ENCODE measurements around the gene NTM.
A peak's percentile ranks its signal among the peaks of the same experiment; 100 is the strongest.

Gene NTM

GRCh38 chr11:131592152-131592551 is 221.7 kb downstream of the NTM start:
- H2BK120ac ChIP-seq (ENCODE audit: low read depth, low read length) = no peak overlapping the region
- no peak overlapping the region for H3K9ac ChIP-seq (ENCODE audit: low read length)
- H3K36me3 ChIP-seq (ENCODE audit: control insufficient read depth in 1 of 2, insufficient read depth in 2 of 2, low read depth in 1 of 2, low read length in 2 of 2) = no peaks in the 10 kb centered on the region
- H3K27me3 ChIP-seq (ENCODE audit: control insufficient read depth in 1 of 2, insufficient read depth in 1 of 2, low read length in 2 of 2) = peaks cover 5 to 40% of the 10 kb centered on the region in 2 experiments
- H2BK15ac ChIP-seq (ENCODE audit: low read depth, poor library complexity, severe bottlenecking) = no peak overlapping the region
- no peak for DNase-seq
- H2AFZ ChIP-seq (ENCODE audit: low read depth, low read length) = no peak overlapping the region
- no peak overlapping the region for H3K4ac ChIP-seq (ENCODE audit: low read depth in 1 of 2, low read length in 2 of 2)
- no peak overlapping the region for H2BK5ac ChIP-seq (ENCODE audit: low read depth, low read length, poor library complexity, severe bottlenecking)
- no peak overlapping the region for H4K91ac ChIP-seq (ENCODE audit: low read length)
- H4K8ac ChIP-seq (ENCODE audit: low read length) = no peak overlapping the region
- no peak overlapping the region for H3K4me2 ChIP-seq (ENCODE audit: low read length, poor library complexity, severe bottlenecking)
- no peak overlapping the region for H3K23ac ChIP-seq (ENCODE audit: low read length in 2 of 2)
- H3K4me1 ChIP-seq (ENCODE audit: control insufficient read depth, insufficient read depth, low read depth, low read length) = no peaks in the 10 kb centered on the region
- no peaks in the 10 kb centered on the region for H3K79me1 ChIP-seq (replicated peaks; ENCODE audit: low read length, poor library complexity, severe bottlenecking)
- no peak overlapping the region for H3K27ac ChIP-seq (ENCODE audit: low read length, poor library complexity, severe bottlenecking)
- no peak overlapping the region for H3K18ac ChIP-seq (ENCODE audit: low read depth in 1 of 2, low read length in 2 of 2)
- no peak overlapping the region for H2BK12ac ChIP-seq (ENCODE audit: low read length in 2 of 2)
- peaks cover 3% of the 10 kb centered on the region for H3K9me3 ChIP-seq (ENCODE audit: control insufficient read depth, low read length)
- H3K4me3 ChIP-seq (ENCODE audit: insufficient read depth in 1 of 2, low read depth in 1 of 2, low read length in 2 of 2) = no peak overlapping the region
- no peak overlapping the region for H2AK5ac ChIP-seq (ENCODE audit: low read length, severe bottlenecking)
- no peak overlapping the region for H3K14ac ChIP-seq (ENCODE audit: low read length in 2 of 2)
- 70% methylated on average over 2 of the region's 2 CpGs for WGBS

DNA sequence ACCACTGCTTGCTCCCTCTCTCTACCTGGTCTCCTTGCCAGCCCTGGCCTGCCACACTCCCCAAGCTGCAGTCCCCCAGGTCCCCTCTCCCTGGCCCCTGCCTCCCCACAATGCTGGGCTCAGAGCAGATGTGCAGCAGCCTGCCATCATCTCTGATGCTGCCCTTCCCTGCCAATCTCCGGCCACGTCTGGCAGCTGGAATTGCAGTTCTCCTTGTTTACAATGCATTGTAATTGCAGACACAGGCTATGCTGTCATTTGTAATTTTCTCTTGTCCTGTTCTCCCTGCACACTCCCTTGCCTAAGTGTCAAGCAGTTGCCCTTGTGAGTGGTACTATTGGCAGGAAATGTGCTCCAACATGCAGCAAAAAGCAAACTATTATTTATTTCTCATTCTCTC is 222.3 kb downstream of the NTM start:
- Histone ChIP-seq H3K18ac (ENCODE audit: low read depth in 1 of 2, low read length in 2 of 2) (no peak overlapping the region), H2AFZ (ENCODE audit: low read depth, low read length) (no peak overlapping the region), H3K9ac (ENCODE audit: low read length) (no peak overlapping the region), H3K27me3 (ENCODE audit: control insufficient read depth in 1 of 2, insufficient read depth in 1 of 2, low read length in 2 of 2) (peaks cover 5 to 40% of the 10 kb centered on the region in 2 experiments), H3K36me3 (ENCODE audit: control insufficient read depth in 1 of 2, insufficient read depth in 2 of 2, low read depth in 1 of 2, low read length in 2 of 2) (no peaks in the 10 kb centered on the region), H2BK5ac (ENCODE audit: low read depth, low read length, poor library complexity, severe bottlenecking) (no peak overlapping the region), H4K8ac (ENCODE audit: low read length) (no peak overlapping the region), H2BK15ac (ENCODE audit: low read depth, poor library complexity, severe bottlenecking) (no peak overlapping the region), H2BK12ac (ENCODE audit: low read length in 2 of 2) (no peak overlapping the region), H2BK120ac (ENCODE audit: low read depth, low read length) (no peak overlapping the region), H2AK5ac (ENCODE audit: low read length, severe bottlenecking) (no peak overlapping the region), H3K4me2 (ENCODE audit: low read length, poor library complexity, severe bottlenecking) (no peak overlapping the region), H3K4me1 (ENCODE audit: control insufficient read depth, insufficient read depth, low read depth, low read length) (no peaks in the 10 kb centered on the region), H4K91ac (ENCODE audit: low read length) (no peak overlapping the region), H3K27ac (ENCODE audit: low read length, poor library complexity, severe bottlenecking) (no peak overlapping the region), H3K23ac (ENCODE audit: low read length in 2 of 2) (no peak overlapping the region), H3K9me3 (ENCODE audit: control insufficient read depth, low read length) (peaks cover 2% of the 10 kb centered on the region), H3K14ac (ENCODE audit: low read length in 2 of 2) (peak overlapping the region in 1 of 2 experiments; percentile 80), H3K4ac (ENCODE audit: low read depth in 1 of 2, low read length in 2 of 2) (no peak overlapping the region), H3K79me1 (replicated peaks; ENCODE audit: low read length, poor library complexity, severe bottlenecking) (no peaks in the 10 kb centered on the region), H3K4me3 (ENCODE audit: insufficient read depth in 1 of 2, low read depth in 1 of 2, low read length in 2 of 2) (no peak overlapping the region)
- WGBS = 41% methylated on average over 2 of the region's 2 CpGs
- no peak for DNase-seq

DNA sequence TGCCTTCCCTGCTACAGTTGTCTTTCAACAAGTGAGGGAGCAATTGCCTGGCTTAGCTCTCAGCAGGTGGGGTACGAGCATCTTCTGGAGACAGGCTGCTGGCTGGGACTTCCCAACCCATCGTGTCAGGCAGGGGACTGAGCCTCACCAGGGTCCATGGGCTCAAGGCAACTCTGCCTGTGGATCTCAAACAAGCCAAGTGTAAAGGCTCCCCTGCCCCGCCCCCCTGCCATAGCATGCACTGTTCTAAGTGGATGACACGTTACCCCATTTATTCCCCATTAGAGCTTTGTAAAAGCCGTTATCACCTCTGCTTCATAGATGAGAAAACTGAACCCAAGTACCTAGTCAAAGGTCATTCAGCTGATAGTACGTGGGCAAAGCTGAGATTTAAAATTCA is 222.9 kb downstream of the NTM start:
- H4K91ac ChIP-seq (ENCODE audit: low read length) = no peak overlapping the region
- no peak overlapping the region for H3K18ac ChIP-seq (ENCODE audit: low read depth in 1 of 2, low read length in 2 of 2)
- H3K4me2 ChIP-seq (ENCODE audit: low read length, poor library complexity, severe bottlenecking) = no peak overlapping the region
- H3K23ac ChIP-seq (ENCODE audit: low read length in 2 of 2) = no peak overlapping the region
- H3K27me3 ChIP-seq (ENCODE audit: control insufficient read depth in 1 of 2, insufficient read depth in 1 of 2, low read length in 2 of 2) = peaks cover 5 to 38% of the 10 kb centered on the region in 2 experiments
- no peak for DNase-seq
- no peak overlapping the region for H3K4ac ChIP-seq (ENCODE audit: low read depth in 1 of 2, low read length in 2 of 2)
- no peaks in the 10 kb centered on the region for H3K36me3 ChIP-seq (ENCODE audit: control insufficient read depth in 1 of 2, insufficient read depth in 2 of 2, low read depth in 1 of 2, low read length in 2 of 2)
- H2BK120ac ChIP-seq (ENCODE audit: low read depth, low read length) = no peak overlapping the region
- H2BK12ac ChIP-seq (ENCODE audit: low read length in 2 of 2) = no peak overlapping the region
- no peaks in the 10 kb centered on the region for H3K9me3 ChIP-seq (ENCODE audit: control insufficient read depth, low read length)
- H4K8ac ChIP-seq (ENCODE audit: low read length) = no peak overlapping the region
- H2AK5ac ChIP-seq (ENCODE audit: low read length, severe bottlenecking) = no peak overlapping the region
- no peak overlapping the region for H3K27ac ChIP-seq (ENCODE audit: low read length, poor library complexity, severe bottlenecking)
- no peak overlapping the region for H2BK15ac ChIP-seq (ENCODE audit: low read depth, poor library complexity, severe bottlenecking)
- H2AFZ ChIP-seq (ENCODE audit: low read depth, low read length) = no peak overlapping the region
- no peaks in the 10 kb centered on the region for H3K79me1 ChIP-seq (replicated peaks; ENCODE audit: low read length, poor library complexity, severe bottlenecking)
- no peak overlapping the region for H2BK5ac ChIP-seq (ENCODE audit: low read depth, low read length, poor library complexity, severe bottlenecking)
- WGBS = 53% methylated on average over 6 of the region's 6 CpGs
- H3K4me1 ChIP-seq (ENCODE audit: control insufficient read depth, insufficient read depth, low read depth, low read length) = no peaks in the 10 kb centered on the region
- no peak overlapping the region for H3K4me3 ChIP-seq (ENCODE audit: insufficient read depth in 1 of 2, low read depth in 1 of 2, low read length in 2 of 2)
- H3K14ac ChIP-seq (ENCODE audit: low read length in 2 of 2) = no peak overlapping the region
- no peak overlapping the region for H3K9ac ChIP-seq (ENCODE audit: low read length)

GRCh38 chr11:131595797-131596196 is 225.4 kb downstream of the NTM start:
- no peaks in the 10 kb centered on the region for H3K4me1 ChIP-seq (ENCODE audit: control insufficient read depth, insufficient read depth, low read depth, low read length)
- H4K91ac ChIP-seq (ENCODE audit: low read length) = no peak overlapping the region
- WGBS = 69% methylated on average over 4 of the region's 4 CpGs
- H2BK120ac ChIP-seq (ENCODE audit: low read depth, low read length) = no peak overlapping the region
- no peak overlapping the region for H3K23ac ChIP-seq (ENCODE audit: low read length in 2 of 2)
- peaks cover 5 to 24% of the 10 kb centered on the region in 2 experiments for H3K27me3 ChIP-seq (ENCODE audit: control insufficient read depth in 1 of 2, insufficient read depth in 1 of 2, low read length in 2 of 2)
- H2AFZ ChIP-seq (ENCODE audit: low read depth, low read length) = no peak overlapping the region
- no peaks in the 10 kb centered on the region for H3K9me3 ChIP-seq (ENCODE audit: control insufficient read depth, low read length)
- no peak overlapping the region for H3K27ac ChIP-seq (ENCODE audit: low read length, poor library complexity, severe bottlenecking)
- no peak overlapping the region for H2AK5ac ChIP-seq (ENCODE audit: low read length, severe bottlenecking)
- no peak overlapping the region for H2BK12ac ChIP-seq (ENCODE audit: low read length in 2 of 2)
- no peak for DNase-seq
- H3K4me2 ChIP-seq (ENCODE audit: low read length, poor library complexity, severe bottlenecking) = no peak overlapping the region
- H3K18ac ChIP-seq (ENCODE audit: low read depth in 1 of 2, low read length in 2 of 2) = no peak overlapping the region
- no peak overlapping the region for H3K4me3 ChIP-seq (ENCODE audit: insufficient read depth in 1 of 2, low read depth in 1 of 2, low read length in 2 of 2)
- H4K8ac ChIP-seq (ENCODE audit: low read length) = no peak overlapping the region
- no peaks in the 10 kb centered on the region for H3K79me1 ChIP-seq (replicated peaks; ENCODE audit: low read length, poor library complexity, severe bottlenecking)
- no peaks in the 10 kb centered on the region for H3K36me3 ChIP-seq (ENCODE audit: control insufficient read depth in 1 of 2, insufficient read depth in 2 of 2, low read depth in 1 of 2, low read length in 2 of 2)
- H3K14ac ChIP-seq (ENCODE audit: low read length in 2 of 2) = no peak overlapping the region
- H3K4ac ChIP-seq (ENCODE audit: low read depth in 1 of 2, low read length in 2 of 2) = no peak overlapping the region
- no peak overlapping the region for H2BK5ac ChIP-seq (ENCODE audit: low read depth, low read length, poor library complexity, severe bottlenecking)
- H2BK15ac ChIP-seq (ENCODE audit: low read depth, poor library complexity, severe bottlenecking) = no peak overlapping the region
- H3K9ac ChIP-seq (ENCODE audit: low read length) = no peak overlapping the region

Data from mesenchymal stem cell (in vitro differentiated cells and primary cell).